Thoracic aorta (tissue), 2 donors: Measurements from ENCODE around the gene CNN1. TPM values are rescaled to one million over a fixed set of nuclear protein-coding genes. Genes with fewer than 3 reads are reported as not detected.

Source experiments
- ATAC-seq: fragments of 150-250 bp; one replicate; pipeline ENCODE4 v1.8.0; 2017; ENCODE audit warnings: low read depth; ENCODE audit not compliant: insufficient number of reproducible peaks, low FRiP score
- DNase-seq: peaks from one replicate; pipeline ENCODE4 v3.0.0-alpha.2; 2020; ENCODE audit warnings: low spot score
- H3K27ac ChIP-seq, 2 donors: fragments of 200-600 bp; sonication (generic); 1 replicate in 1 of 2; 2 replicates in 1 of 2; pipeline ENCODE4 v1.5.1; 2016; ENCODE audit warnings: mild to moderate bottlenecking in 2 of 2, moderate library complexity in 2 of 2
- H3K27me3 ChIP-seq: fragments of 200-600 bp; sonication (generic); replicated peaks from 2 replicates; pipeline ENCODE4 v1.6.0; 2016; ENCODE audit warnings: mild to moderate bottlenecking; ENCODE audit not compliant: insufficient read depth
- H3K36me3 ChIP-seq: fragments of 200-600 bp; sonication (generic); one replicate; pipeline ENCODE4 v1.5.1; 2016
- H3K4me1 ChIP-seq, 2 donors: fragments of 200-600 bp; sonication (generic); 1 replicate in 1 of 2; 2 replicates in 1 of 2; pipeline versions ENCODE4 v1.5.1 to v1.6.0; 2016; ENCODE audit warnings: low read depth in 2 of 2, mild to moderate bottlenecking in 1 of 2; ENCODE audit not compliant: control insufficient read depth in 1 of 2
- H3K4me3 ChIP-seq: fragments of 200-600 bp; sonication (generic); 2 replicates; pipeline ENCODE4 v1.5.1; 2016; ENCODE audit warnings: mild to moderate bottlenecking
- H3K9me3 ChIP-seq: fragments of 200-600 bp; sonication (generic); 2 replicates; pipeline ENCODE4 v1.5.1; 2016
- CTCF ChIP-seq: fragments of 200-600 bp; sonication (generic); IDR thresholded peaks from one replicate; pipeline ENCODE4 v1.5.1; 2019; ENCODE audit warnings: antibody characterized with exemption
- total RNA-seq, 2 donors: library from RNA; depleted of rRNA; stranded (reverse); fragments of >200 nt; gene quantifications; one replicate each; pipeline versions ENCODE4 v1.1.0 to v1.2.3, GENCODE V29; 2016

Gene CNN1
- 1,000 to 10,000 TPM in 1 of 2 donors, 100 to 1,000 TPM in 1; 703 to 1,224 TPM for total RNA-seq

- H3K4me1 ChIP-seq, result peaks cover 19 to 53% of the 10 kb centered on the region in 2 donors
- DNase-seq, result peak; percentile 76
- peak; percentile 67 for ATAC-seq
These were observed at the start of gene CNN1 for GRCh38 chr19:11538232-11539036. TSS of gene CNN1 (plus strand) at chr19:11538851. CDS start at chr19:11538928, 77 bp downstream.

GRCh38 chr19:11489378-11489777, 49.3 kb upstream of the CNN1 start:
- no peaks in the 10 kb centered on the region for H3K4me1 ChIP-seq
- TF ChIP-seq CTCF, result no peak
- no peaks in the 10 kb centered on the region for H3K27me3 ChIP-seq
- peaks cover 11% of the 10 kb centered on the region for H3K36me3 ChIP-seq
- no peak for ATAC-seq
- no peak overlapping the region for H3K27ac ChIP-seq
- no peak overlapping the region for H3K4me3 ChIP-seq
- no peak for DNase-seq
- H3K9me3 ChIP-seq, result no peaks in the 10 kb centered on the region

More at GRCh38 chr19:11538232-11539036, at the start of gene CNN1:
- Histone ChIP-seq H3K27me3 (no peaks in the 10 kb centered on the region), H3K4me3 (peak within 1 kb of the TSS; percentile 86), H3K9me3 (no peaks in the 10 kb centered on the region), H3K27ac (peak within 1 kb of the TSS; percentile 94 to 98), H3K36me3 (peaks cover 9% of the 10 kb centered on the region)
- no peak for TF ChIP-seq CTCF

GRCh38 chr19:11494634-11495285, 43.9 kb upstream of the CNN1 start:
- Histone ChIP-seq H3K27ac (no peak overlapping the region), H3K4me3 (no peak overlapping the region), H3K9me3 (no peaks in the 10 kb centered on the region), H3K4me1 (no peaks in the 10 kb centered on the region), H3K36me3 (peaks cover 22% of the 10 kb centered on the region), H3K27me3 (no peaks in the 10 kb centered on the region)
- TF ChIP-seq CTCF, result no peak
- DNase-seq (no peak), ATAC-seq (no peak)

- Histone ChIP-seq H3K36me3 (peaks cover 21% of the 10 kb centered on the region), H3K9me3 (no peaks in the 10 kb centered on the region), H3K27me3 (no peaks in the 10 kb centered on the region), H3K4me1 (no peaks in the 10 kb centered on the region), H3K27ac (no peak overlapping the region), H3K4me3 (no peak overlapping the region)
- TF ChIP-seq CTCF, result no peak
- ATAC-seq, result no peak
- DNase-seq, result no peak
These were observed 43.2 kb upstream of the CNN1 start for GRCh38 chr19:11495481-11495880.

- no peak for ATAC-seq
- Histone ChIP-seq H3K4me1 (no peaks in the 10 kb centered on the region), H3K36me3 (peaks cover 21% of the 10 kb centered on the region), H3K4me3 (no peak overlapping the region), H3K9me3 (no peaks in the 10 kb centered on the region), H3K27ac (no peak overlapping the region), H3K27me3 (no peaks in the 10 kb centered on the region)
- DNase-seq, result no peak
- TF ChIP-seq CTCF, result no peak
These were observed 42.8 kb upstream of the CNN1 start for GRCh38 chr19:11495885-11496284.
